DND-41 (cell line): ENCODE results near the gene TEKT2.

Experiments
- ATAC-seq: fragments of 200-7000 bp; cut with Tn5 transposase; 3 replicates; pipeline ENCODE4 v1.9.1; 2021; ENCODE audit warnings: low read depth; ENCODE audit not compliant: insufficient read depth
- DNase-seq: peaks from one replicate; pipeline ENCODE4 v3.0.0-alpha.2; 2020
- H2AFZ ChIP-seq: 2 replicates; pipeline ENCODE4 v1.6.0; 2012; ENCODE audit warnings: low read depth, low read length
- H3K27ac ChIP-seq: 2 replicates; pipeline ENCODE4 v1.5.1; 2012; ENCODE audit warnings: low read length, inconsistent platforms
- H3K27me3 ChIP-seq: fragments of 200-600 bp; sonication (generic); 2 replicates; pipeline ENCODE4 v1.6.0; 2012; ENCODE audit warnings: low read length, mild to moderate bottlenecking, inconsistent platforms; ENCODE audit not compliant: insufficient read depth, poor library complexity
- H3K36me3 ChIP-seq: 2 replicates; pipeline ENCODE4 v1.5.1; 2012; ENCODE audit warnings: low read length, inconsistent platforms; ENCODE audit not compliant: insufficient read depth
- H3K4me1 ChIP-seq: 2 replicates; pipeline ENCODE4 v1.5.1; 2012; ENCODE audit warnings: mild to moderate bottlenecking, low read length; ENCODE audit not compliant: insufficient read depth
- H3K4me2 ChIP-seq: 2 replicates; pipeline ENCODE4 v1.6.0; 2012; ENCODE audit warnings: mild to moderate bottlenecking, moderate library complexity, low read length, inconsistent platforms; ENCODE audit not compliant: insufficient read depth
- H3K4me3 ChIP-seq, 2 experiments: fragments of 200-600 bp in 1 of 2; shearing (Covaris generic) in 1 of 2; 2 replicates each; pipeline ENCODE4 v1.5.1; 2012 to 2016; ENCODE audit warnings: inconsistent platforms in 2 of 2, low read length in 2 of 2, mild to moderate bottlenecking in 2 of 2, low read depth in 1 of 2, moderate library complexity in 1 of 2
- H3K79me2 ChIP-seq: 2 replicates; pipeline ENCODE4 v1.6.0; 2012; ENCODE audit warnings: low read length, inconsistent platforms; ENCODE audit not compliant: insufficient read depth
- H3K9ac ChIP-seq: 2 replicates; pipeline ENCODE4 v1.6.0; 2012; ENCODE audit warnings: low read depth, mild to moderate bottlenecking, inconsistent platforms, low read length, moderate library complexity
- H3K9me3 ChIP-seq: 2 replicates; pipeline ENCODE4 v1.5.1; 2012; ENCODE audit warnings: low read length, moderate library complexity, mild to moderate bottlenecking, inconsistent platforms; ENCODE audit not compliant: insufficient read depth, severe bottlenecking
- H4K20me1 ChIP-seq: 2 replicates; pipeline ENCODE4 v1.6.0; 2012; ENCODE audit warnings: low read length; ENCODE audit not compliant: insufficient read depth
- EZH2 ChIP-seq: IDR thresholded peaks from 3 replicates; pipeline ENCODE4 v1.6.1; 2012; ENCODE audit warnings: borderline replicate concordance, low read depth, mild to moderate bottlenecking, moderate library complexity, low read length, inconsistent platforms; ENCODE audit not compliant: severe bottlenecking
- TF ChIP-seq, protein P1 (sequence below): IDR thresholded peaks from 2 replicates; pipeline ENCODE4 v1.5.1; 2012; ENCODE audit warnings: borderline replicate concordance, low read length, moderate library complexity, mild to moderate bottlenecking; ENCODE audit not compliant: poor library complexity, severe bottlenecking; ENCODE audit errors: extremely low read depth

TEKT2 gene

DNA sequence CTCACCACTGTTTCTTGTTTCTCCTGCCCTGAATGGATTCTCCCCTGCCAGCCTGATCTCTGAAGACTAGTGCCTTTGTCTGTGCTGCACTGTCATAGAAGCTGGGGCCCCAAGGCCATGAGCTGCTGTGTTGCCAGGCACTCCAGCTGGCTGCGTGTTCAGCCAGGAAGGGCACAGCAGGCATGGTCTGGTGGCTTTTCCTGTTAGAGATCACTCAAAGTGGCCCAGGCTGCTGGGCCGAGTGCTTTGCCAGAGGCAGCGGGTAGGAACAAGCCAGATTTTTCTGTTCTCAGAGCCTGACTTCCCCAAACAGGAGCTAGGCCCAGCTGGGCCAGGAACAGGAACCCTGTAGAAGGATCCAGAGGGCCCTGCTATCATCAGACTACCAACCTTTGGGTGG, 10.0 kb downstream of the TEKT2 start:
- peaks cover 27% of the 10 kb centered on the region for H3K4me1 ChIP-seq
- DNase-seq (no peak), ATAC-seq (no peak)
- H3K36me3 ChIP-seq: peaks cover 51% of the 10 kb centered on the region
- H3K4me3 ChIP-seq: no peak overlapping the region
- H3K9me3 ChIP-seq: no peaks in the 10 kb centered on the region
- TF ChIP-seq, protein P1, sequence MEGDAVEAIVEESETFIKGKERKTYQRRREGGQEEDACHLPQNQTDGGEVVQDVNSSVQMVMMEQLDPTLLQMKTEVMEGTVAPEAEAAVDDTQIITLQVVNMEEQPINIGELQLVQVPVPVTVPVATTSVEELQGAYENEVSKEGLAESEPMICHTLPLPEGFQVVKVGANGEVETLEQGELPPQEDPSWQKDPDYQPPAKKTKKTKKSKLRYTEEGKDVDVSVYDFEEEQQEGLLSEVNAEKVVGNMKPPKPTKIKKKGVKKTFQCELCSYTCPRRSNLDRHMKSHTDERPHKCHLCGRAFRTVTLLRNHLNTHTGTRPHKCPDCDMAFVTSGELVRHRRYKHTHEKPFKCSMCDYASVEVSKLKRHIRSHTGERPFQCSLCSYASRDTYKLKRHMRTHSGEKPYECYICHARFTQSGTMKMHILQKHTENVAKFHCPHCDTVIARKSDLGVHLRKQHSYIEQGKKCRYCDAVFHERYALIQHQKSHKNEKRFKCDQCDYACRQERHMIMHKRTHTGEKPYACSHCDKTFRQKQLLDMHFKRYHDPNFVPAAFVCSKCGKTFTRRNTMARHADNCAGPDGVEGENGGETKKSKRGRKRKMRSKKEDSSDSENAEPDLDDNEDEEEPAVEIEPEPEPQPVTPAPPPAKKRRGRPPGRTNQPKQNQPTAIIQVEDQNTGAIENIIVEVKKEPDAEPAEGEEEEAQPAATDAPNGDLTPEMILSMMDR: no peak
- TF ChIP-seq EZH2: no peak
- no peaks in the 10 kb centered on the region for H3K27me3 ChIP-seq
- H2AFZ ChIP-seq: no peak overlapping the region
- no peak overlapping the region for H3K4me2 ChIP-seq
- no peak overlapping the region for H3K9ac ChIP-seq
- peaks cover 28% of the 10 kb centered on the region for H4K20me1 ChIP-seq
- H3K79me2 ChIP-seq: peaks cover 38% of the 10 kb centered on the region
- no peak overlapping the region for H3K27ac ChIP-seq

DNA sequence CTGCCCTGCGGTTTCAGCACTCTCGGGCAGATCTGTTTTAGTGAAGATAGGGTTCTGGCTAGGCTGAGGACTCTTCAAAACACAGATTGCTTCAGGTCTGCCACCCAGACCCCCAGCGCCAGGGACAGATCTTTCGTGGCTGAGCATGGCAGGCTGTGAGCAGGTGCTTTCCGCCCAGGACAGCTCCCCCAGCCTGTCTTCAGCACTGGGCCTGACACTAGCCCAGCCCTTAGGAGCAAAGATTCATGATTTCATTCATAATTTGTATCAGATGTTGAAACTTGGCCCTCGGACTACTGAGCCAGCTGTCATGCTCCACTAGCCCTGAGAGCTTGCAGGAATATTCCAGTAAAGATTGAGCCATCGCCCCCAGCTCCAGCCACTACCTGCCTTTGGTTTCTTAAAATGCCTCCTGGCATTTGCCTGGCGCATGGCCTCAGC, 10.7 kb downstream of the TEKT2 start:
- H4K20me1 ChIP-seq: peaks cover 25% of the 10 kb centered on the region
- DNase-seq: no peak

DNA sequence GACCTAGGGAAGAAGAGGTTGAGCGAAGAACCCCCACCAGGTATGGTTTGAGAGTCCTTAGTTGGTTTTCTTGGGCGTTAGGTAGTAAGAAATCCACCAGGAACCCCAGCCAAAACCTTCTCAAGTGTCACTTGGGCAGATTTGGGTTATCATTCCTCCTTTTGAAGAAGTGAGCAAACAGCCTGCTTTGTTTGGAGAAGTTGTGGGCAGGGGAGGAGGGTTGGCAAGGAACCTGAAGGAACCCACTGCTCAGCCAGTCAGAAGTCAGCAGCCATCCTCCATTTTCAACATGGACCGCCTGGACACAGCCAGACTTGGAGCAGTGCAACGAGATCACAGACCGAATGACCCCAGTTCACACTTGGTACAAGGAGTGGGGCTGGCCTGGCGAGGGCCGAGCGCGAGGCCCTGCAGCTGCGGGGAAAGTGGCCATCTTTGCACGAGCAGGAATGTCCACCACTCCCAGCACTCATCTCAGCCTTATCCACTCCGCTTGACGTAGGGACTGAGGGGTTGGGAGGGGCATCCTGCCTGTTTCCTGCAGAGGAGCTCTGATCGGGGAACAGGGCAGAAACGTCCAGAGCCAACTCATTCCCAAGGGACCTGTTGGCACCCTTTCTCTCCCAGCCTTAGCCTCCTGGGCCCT, 12.0 kb downstream of the TEKT2 start:
- Histone ChIP-seq H3K9ac (no peak overlapping the region), H3K36me3 (peaks cover 47% of the 10 kb centered on the region), H3K4me3 (no peak overlapping the region), H4K20me1 (peaks cover 24% of the 10 kb centered on the region), H3K4me1 (peaks cover 17% of the 10 kb centered on the region), H2AFZ (no peak overlapping the region), H3K27ac (no peak overlapping the region), H3K9me3 (no peaks in the 10 kb centered on the region), H3K4me2 (no peak overlapping the region), H3K27me3 (no peaks in the 10 kb centered on the region), H3K79me2 (peaks cover 18% of the 10 kb centered on the region)
- DNase-seq: no peak
- ATAC-seq: no peak
- TF ChIP-seq EZH2: no peak
- TF ChIP-seq, protein P1: no peak

More for the DNA sequence above, 10.7 kb downstream of the TEKT2 start:
- peaks cover 31% of the 10 kb centered on the region for H3K79me2 ChIP-seq
- no peak for ATAC-seq
- H3K9me3 ChIP-seq: no peaks in the 10 kb centered on the region
- H3K36me3 ChIP-seq: peaks cover 48% of the 10 kb centered on the region
- no peaks in the 10 kb centered on the region for H3K27me3 ChIP-seq
- no peak overlapping the region for H2AFZ ChIP-seq
- TF ChIP-seq, protein P1: no peak
- no peak for TF ChIP-seq EZH2
- H3K9ac ChIP-seq: no peak overlapping the region
- H3K27ac ChIP-seq: no peak overlapping the region
- H3K4me3 ChIP-seq: no peak overlapping the region
- peaks cover 27% of the 10 kb centered on the region for H3K4me1 ChIP-seq
- no peak overlapping the region for H3K4me2 ChIP-seq
